Progenitor cell of endocrine pancreas (in vitro differentiated cells): Measurements from ENCODE around the gene SRD5A1. TPM values are rescaled to one million over a fixed set of nuclear protein-coding genes. Genes with fewer than 3 reads are reported as not detected.

ENCODE experiments used
- DNase-seq: peaks from one replicate; pipeline ENCODE4 v3.0.0; 2021; ENCODE audit warnings: low spot score; ENCODE audit not compliant: unreplicated experiment
- H3K27ac Mint-ChIP-seq: 2 replicates; pipeline ENCODE4 v1.8.0; 2021; ENCODE audit warnings: mild to moderate bottlenecking, moderate library complexity, mixed read lengths
- H3K27me3 Mint-ChIP-seq: 2 replicates; pipeline ENCODE4 v1.8.0; 2021; ENCODE audit warnings: mixed read lengths
- H3K36me3 Mint-ChIP-seq: 2 replicates; pipeline ENCODE4 v1.8.0; 2022; ENCODE audit warnings: mixed read lengths; ENCODE audit not compliant: insufficient read depth
- H3K4me1 Mint-ChIP-seq: 2 replicates; pipeline ENCODE4 v1.8.0; 2021; ENCODE audit warnings: low read depth, mixed read lengths
- H3K4me3 Mint-ChIP-seq: 2 replicates; pipeline ENCODE4 v1.8.0; 2021; ENCODE audit warnings: low read depth, mild to moderate bottlenecking, moderate library complexity, mixed read lengths
- H3K9me3 Mint-ChIP-seq: 2 replicates; pipeline ENCODE4 v1.8.0; 2021; ENCODE audit warnings: low read depth, mixed read lengths
- CTCF ChIP-seq: fragments of 200-600 bp; sonication (generic); IDR thresholded peaks from one replicate; pipeline ENCODE4 v1.5.0; 2021; ENCODE audit warnings: antibody characterized with exemption, mild to moderate bottlenecking; ENCODE audit not compliant: unreplicated experiment
- total RNA-seq: library from RNA; stranded (reverse); gene quantifications from 2 replicates; pipeline ENCODE4 v1.2.1, GENCODE V29; 2021

Gene SRD5A1
- total RNA-seq, 1 donor from 2014 or later: 24.8 TPM

- Mint-ChIP-seq H3K9me3 (peaks cover 2% of the 10 kb centered on the region), H3K27me3 (peaks cover 59% of the 10 kb centered on the region), H3K36me3 (no peaks in the 10 kb centered on the region), H3K4me1 (peaks cover 13% of the 10 kb centered on the region), H3K27ac (no peak overlapping the region), H3K4me3 (no peak overlapping the region)
- DNase-seq: no peak
- TF ChIP-seq CTCF: no peak
These were observed 46.6 kb upstream of the SRD5A1 start for GRCh38 chr5:6586647-6587042.

GRCh38 chr5:6587171-6587570, 46.1 kb upstream of the SRD5A1 start:
- Mint-ChIP-seq H3K9me3 (peaks cover 3% of the 10 kb centered on the region), H3K27ac (no peak overlapping the region), H3K4me3 (no peak overlapping the region), H3K4me1 (peaks cover 13% of the 10 kb centered on the region), H3K27me3 (peaks cover 58% of the 10 kb centered on the region), H3K36me3 (peaks cover 3% of the 10 kb centered on the region)
- no peak for DNase-seq
- TF ChIP-seq CTCF: no peak

GRCh38 chr5:6590581-6590980, 42.7 kb upstream of the SRD5A1 start:
- Mint-ChIP-seq H3K9me3 (peaks cover 3% of the 10 kb centered on the region), H3K36me3 (peaks cover 8% of the 10 kb centered on the region), H3K4me1 (peaks cover 13% of the 10 kb centered on the region), H3K27ac (no peak overlapping the region), H3K27me3 (peaks cover 30% of the 10 kb centered on the region), H3K4me3 (no peak overlapping the region)
- DNase-seq: no peak
- TF ChIP-seq CTCF: no peak

- DNase-seq: no peak
- H3K4me1 Mint-ChIP-seq: peaks cover 13% of the 10 kb centered on the region
- peaks cover 18% of the 10 kb centered on the region for H3K27me3 Mint-ChIP-seq
- H3K36me3 Mint-ChIP-seq: peaks cover 16% of the 10 kb centered on the region
- H3K27ac Mint-ChIP-seq: no peak overlapping the region
- no peak for TF ChIP-seq CTCF
- peaks cover 3% of the 10 kb centered on the region for H3K9me3 Mint-ChIP-seq
- no peak overlapping the region for H3K4me3 Mint-ChIP-seq
These were observed 41.5 kb upstream of the SRD5A1 start for GRCh38 chr5:6591671-6592288.

GRCh38 chr5:6592601-6593000, 40.6 kb upstream of the SRD5A1 start:
- H3K4me1 Mint-ChIP-seq: peaks cover 13% of the 10 kb centered on the region
- DNase-seq: no peak
- H3K4me3 Mint-ChIP-seq: no peak overlapping the region
- H3K36me3 Mint-ChIP-seq: peaks cover 17% of the 10 kb centered on the region
- no peak for TF ChIP-seq CTCF
- H3K27ac Mint-ChIP-seq: no peak overlapping the region
- H3K27me3 Mint-ChIP-seq: peaks cover 11% of the 10 kb centered on the region
- H3K9me3 Mint-ChIP-seq: peaks cover 3% of the 10 kb centered on the region
